Measurements from ENCODE around the gene SGPL1. TPM values are rescaled to one million over a fixed set of nuclear protein-coding genes. Genes with fewer than 3 reads are reported as not detected.

The SGPL1 gene
- total RNA-seq, 1 donor = 26.3 TPM

- no peak for DNase-seq (ENCODE audit: low read depth)
- TF ChIP-seq CTCF (IDR thresholded peaks at IDR 0.05; ENCODE audit: insufficient read depth, low read length) = no peak
- no peak overlapping the region for H3K4me3 ChIP-seq (ENCODE audit: low read depth, low read length)
These were observed 76.9 kb downstream of the SGPL1 start for GRCh38 chr10:70892631-70893030.

- no peak for DNase-seq (ENCODE audit: low read depth)
- no peak for TF ChIP-seq CTCF (IDR thresholded peaks at IDR 0.05; ENCODE audit: insufficient read depth, low read length)
- H3K4me3 ChIP-seq (ENCODE audit: low read depth, low read length) = no peak overlapping the region
These were observed 77.7 kb downstream of the SGPL1 start for GRCh38 chr10:70893227-70894006.

- no peak for DNase-seq (ENCODE audit: low read depth)
- TF ChIP-seq CTCF (IDR thresholded peaks at IDR 0.05; ENCODE audit: insufficient read depth, low read length) = no peak
- H3K4me3 ChIP-seq (ENCODE audit: low read depth, low read length) = no peak overlapping the region
These were observed 78.7 kb downstream of the SGPL1 start for GRCh38 chr10:70894416-70894815.

GRCh38 chr10:70896551-70896950 lies 80.8 kb downstream of the SGPL1 start:
- TF ChIP-seq CTCF (IDR thresholded peaks at IDR 0.05; ENCODE audit: insufficient read depth, low read length) = no peak
- no peak overlapping the region for H3K4me3 ChIP-seq (ENCODE audit: low read depth, low read length)
- DNase-seq (ENCODE audit: low read depth) = no peak

- H3K4me3 ChIP-seq (ENCODE audit: low read depth, low read length) = no peak overlapping the region
- DNase-seq (ENCODE audit: low read depth) = no peak
- no peak for TF ChIP-seq CTCF (IDR thresholded peaks at IDR 0.05; ENCODE audit: insufficient read depth, low read length)
These were observed 82.9 kb downstream of the SGPL1 start for GRCh38 chr10:70898687-70899086.

GRCh38 chr10:70899096-70899495 lies 83.3 kb downstream of the SGPL1 start:
- H3K4me3 ChIP-seq (ENCODE audit: low read depth, low read length) = no peak overlapping the region
- no peak for DNase-seq (ENCODE audit: low read depth)
- TF ChIP-seq CTCF (IDR thresholded peaks at IDR 0.05; ENCODE audit: insufficient read depth, low read length) = no peak
